Stimulated activated CD4-positive, alpha-beta T cell treated with anti-CD3 and anti-CD28 coated beads, Interleukin-4, amount 100 ng/mL, for 1 hour (primary cell): ENCODE results near the gene SPATS1.
"Not testable (repeated sequence)": the region's sequence is repeated elsewhere in the genome, so short reads cannot be mapped to it uniquely, and the experiment has no call there.

Source experiments
- DNase-seq: peaks from one replicate; pipeline ENCODE4 v3.0.0-alpha.2; 2020

The SPATS1 gene

GRCh38 chr6:44312901-44313788 lies 29.3 kb upstream of the SPATS1 start, which contains the start of gene AARS2:
TSS of gene AARS2 (minus strand) at chr6:44313347. CDS start at chr6:44313323, 24 bp downstream.
- DNase-seq, result peak; percentile 95

GRCh38 chr6:44314657-44315056 lies 27.8 kb upstream of the SPATS1 start:
- DNase-seq, result not testable (repeated sequence)

- no peak for DNase-seq
Measured at GRCh38 chr6:44315516-44315915, 26.9 kb upstream of the SPATS1 start.

GRCh38 chr6:44315951-44316350 lies 26.5 kb upstream of the SPATS1 start:
- DNase-seq, result no peak

GRCh38 chr6:44316481-44316880 lies 26.0 kb upstream of the SPATS1 start:
- no peak for DNase-seq

DNA sequence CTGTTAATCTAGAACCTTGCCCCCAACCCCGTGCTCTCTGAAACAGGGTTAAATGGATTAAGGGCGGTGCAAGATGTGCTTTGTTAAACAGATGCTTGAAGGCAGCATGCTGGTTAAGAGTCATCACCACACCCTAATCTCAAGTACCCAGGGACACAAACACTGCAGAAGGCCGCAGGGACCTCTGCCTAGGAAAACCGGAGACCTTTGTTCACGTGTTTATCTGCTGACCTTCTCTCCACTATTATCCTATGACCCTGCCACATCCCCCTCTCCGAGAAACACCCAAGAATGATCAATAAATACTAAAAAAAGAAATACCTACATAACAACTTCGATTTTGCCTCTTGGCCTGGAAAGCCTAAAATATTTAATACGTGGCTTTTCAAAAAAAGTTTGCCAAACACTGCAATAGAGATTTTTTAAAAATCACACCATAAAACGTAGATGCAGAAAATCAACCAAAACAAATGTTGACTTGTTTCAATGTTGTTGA lies 25.3 kb upstream of the SPATS1 start:
- DNase-seq, result not testable (repeated sequence)

DNA sequence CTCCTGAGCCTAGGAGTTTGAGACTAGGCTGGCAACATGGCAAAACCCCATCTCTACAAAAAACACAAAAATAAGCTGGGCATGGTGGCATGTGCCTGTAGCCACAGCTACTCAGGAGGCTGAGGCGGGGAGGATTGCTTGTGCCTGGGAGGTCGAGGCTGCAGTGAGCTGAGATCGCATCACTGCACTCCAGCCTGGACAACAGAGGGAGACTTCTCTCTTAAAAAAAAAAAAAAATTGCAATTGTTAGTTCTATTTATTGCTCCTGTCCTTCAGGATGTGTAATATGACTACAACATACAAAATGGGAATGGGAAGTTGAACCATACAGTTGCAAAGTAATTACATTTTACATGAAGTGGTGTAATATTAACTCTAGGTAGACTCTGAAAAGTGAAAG lies 21.2 kb upstream of the SPATS1 start:
- DNase-seq, result no peak

DNA sequence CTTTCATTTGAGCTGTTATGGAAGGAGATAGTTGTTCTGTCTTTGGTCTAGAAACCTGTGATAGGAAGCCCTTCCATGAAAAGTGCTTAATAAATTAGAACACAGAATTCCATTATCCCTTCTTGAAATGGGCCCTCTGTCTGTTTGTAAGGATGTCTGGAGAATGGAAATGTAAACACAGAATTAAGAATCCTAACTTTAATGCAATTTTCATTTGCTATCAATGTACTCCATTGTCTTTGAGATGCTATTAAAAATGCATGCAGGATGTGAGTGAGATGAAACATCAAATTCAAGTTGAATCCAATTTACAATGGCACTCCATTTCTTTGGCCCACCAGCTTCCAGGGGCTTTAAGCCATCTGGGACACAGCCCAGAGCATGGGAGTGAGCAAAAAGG lies 15.4 kb upstream of the SPATS1 start:
- DNase-seq, result no peak

GRCh38 chr6:44327760-44328159 lies 14.7 kb upstream of the SPATS1 start:
- no peak for DNase-seq

DNA sequence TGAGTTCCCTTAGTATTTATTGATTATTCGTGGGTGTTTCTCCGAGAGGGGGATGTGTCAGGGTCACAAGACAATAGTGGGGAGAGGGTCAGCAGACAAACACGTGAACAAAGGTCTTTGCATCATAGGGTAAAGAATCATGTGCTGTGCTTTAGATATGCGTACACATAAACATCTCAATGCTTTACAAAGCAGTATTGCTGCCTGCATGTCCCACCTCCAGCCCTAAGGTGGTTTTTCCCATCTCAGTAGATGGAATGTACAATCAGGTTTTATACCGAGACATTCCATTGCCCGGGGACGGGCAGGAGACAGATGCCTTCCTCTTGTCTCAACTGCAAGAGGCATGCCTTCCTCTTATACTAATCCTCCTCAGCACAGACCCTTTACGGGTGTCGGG lies 14.2 kb upstream of the SPATS1 start:
- not testable (repeated sequence) for DNase-seq

GRCh38 chr6:44329858-44330257 lies 12.6 kb upstream of the SPATS1 start:
- DNase-seq, result no peak

GRCh38 chr6:44332585-44332984 lies 9.9 kb upstream of the SPATS1 start:
- no peak for DNase-seq

GRCh38 chr6:44333273-44333919 lies 9.1 kb upstream of the SPATS1 start:
- no peak for DNase-seq

GRCh38 chr6:44333942-44334341 lies 8.5 kb upstream of the SPATS1 start:
- DNase-seq, result no peak

- no peak for DNase-seq
Measured at GRCh38 chr6:44335631-44336030, 6.8 kb upstream of the SPATS1 start.

DNA sequence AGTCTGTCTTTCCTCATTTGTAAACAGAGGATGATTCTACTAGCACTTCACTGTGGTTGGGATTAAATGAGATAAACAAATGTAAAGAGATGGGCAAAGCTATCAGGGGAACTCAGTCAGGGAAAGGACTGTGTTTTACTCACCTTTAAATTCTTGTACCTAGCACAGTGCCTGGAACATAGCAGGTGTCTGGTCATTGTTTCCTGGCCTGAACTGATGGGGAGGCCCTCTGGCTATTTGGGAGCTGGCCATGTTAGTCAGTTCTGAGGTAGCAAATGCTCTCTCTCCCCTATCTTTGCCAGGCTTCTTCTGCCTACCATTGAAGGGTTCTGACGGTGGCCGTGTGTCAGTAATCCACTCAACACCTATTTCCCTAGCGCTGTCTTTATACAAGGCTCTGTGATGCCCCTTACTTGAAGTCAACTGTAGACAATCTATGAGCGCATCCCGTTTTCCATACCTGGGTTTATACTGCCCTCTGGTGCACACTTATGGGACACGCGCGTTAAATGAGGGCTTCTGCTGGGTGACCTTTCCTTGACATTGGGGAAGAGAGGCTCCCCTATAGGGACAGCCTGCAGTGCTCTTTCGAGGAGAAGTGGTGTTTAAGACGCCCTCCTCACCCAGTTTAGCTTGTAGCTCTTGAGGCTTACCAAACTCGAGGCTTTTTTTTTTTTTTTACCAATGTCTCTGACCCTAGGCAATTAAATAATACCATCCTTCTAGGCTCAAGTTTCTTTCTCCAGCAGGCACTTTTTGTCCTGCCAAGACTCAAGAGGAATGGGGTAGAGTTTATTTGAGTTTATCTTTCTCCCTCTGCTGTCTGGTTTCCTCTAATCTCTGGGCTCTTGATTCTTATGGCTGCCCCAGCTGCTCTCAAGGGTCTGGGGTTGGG lies 4.0 kb upstream of the SPATS1 start:
- peak; percentile 58 for DNase-seq

GRCh38 chr6:44339301-44339700 lies 3.1 kb upstream of the SPATS1 start:
- no peak for DNase-seq

GRCh38 chr6:44339763-44340625 lies 2.5 kb upstream of the SPATS1 start:
- DNase-seq, result no peak

GRCh38 chr6:44341095-44341890 lies 1.2 kb upstream of the SPATS1 start:
- DNase-seq, result no peak

- DNase-seq, result no peak
Measured at GRCh38 chr6:44342052-44342451, 398 bp upstream of the SPATS1 start.

- DNase-seq, result not testable (repeated sequence)
Measured at GRCh38 chr6:44346818-44347217, 4.4 kb downstream of the SPATS1 start.
